OCI-LY3 (cell line): Measurements from ENCODE around the gene GAS7.
A peak's percentile ranks its signal among the peaks of the same experiment; 100 is the strongest.

Source experiments
- H2AFZ ChIP-seq: fragments of 200-600, 300-600 bp; shearing (Covaris generic); 2 replicates; pipeline ENCODE4 v1.6.0; 2014; ENCODE audit warnings: antibody characterized with exemption, low read depth, low read length
- H3K27ac ChIP-seq: fragments of 200-600, 300-600 bp; sonication (generic); 2 replicates; pipeline ENCODE4 v1.5.1; 2014; ENCODE audit warnings: mild to moderate bottlenecking, low read length, moderate library complexity, mixed read lengths
- H3K27me3 ChIP-seq: fragments of 200-600, 300-600 bp; sonication (generic); 2 replicates; pipeline ENCODE4 v1.6.1; 2014; ENCODE audit warnings: low read depth, low read length, mixed read lengths
- H3K36me3 ChIP-seq: fragments of 200-600, 300-600 bp; sonication (generic); replicated peaks from 2 replicates; pipeline ENCODE3; 2014; ENCODE audit warnings: low read depth, low read length, mixed read lengths
- H3K4me1 ChIP-seq: fragments of 300-600, 200-600 bp; sonication (generic); 2 replicates; pipeline ENCODE4 v1.6.1; 2014; ENCODE audit warnings: low read length, mixed read lengths
- H3K4me2 ChIP-seq: fragments of 200-600, 300-600 bp; sonication (generic); 2 replicates; pipeline ENCODE4 v1.6.1; 2014; ENCODE audit warnings: low read length, mixed read lengths
- H3K4me3 ChIP-seq: fragments of 300-600, 200-600 bp; sonication (generic); 2 replicates; pipeline ENCODE4 v1.5.1; 2014; ENCODE audit warnings: antibody characterized with exemption, mild to moderate bottlenecking, low read length, moderate library complexity
- H3K79me2 ChIP-seq: fragments of 300-600, 200-600 bp; shearing (Covaris generic); 2 replicates; pipeline ENCODE4 v1.6.1; 2014; ENCODE audit warnings: mild to moderate bottlenecking, low read length, mixed read lengths
- H3K9ac ChIP-seq: fragments of 300-600, 200-600 bp; shearing (Covaris generic); 2 replicates; pipeline ENCODE4 v1.6.0; 2014; ENCODE audit warnings: mild to moderate bottlenecking, low read length, moderate library complexity
- H3K9me3 ChIP-seq: fragments of 200-600, 300-600 bp; shearing (Covaris generic); 2 replicates; pipeline ENCODE4 v1.6.1; 2014; ENCODE audit warnings: low read length, mixed read lengths; ENCODE audit not compliant: insufficient read depth
- H4K20me1 ChIP-seq: fragments of 200-600, 300-600 bp; sonication (generic); 2 replicates; pipeline ENCODE4 v1.6.1; 2016; ENCODE audit warnings: low read length, mixed read lengths; ENCODE audit not compliant: insufficient read depth
- CTCF ChIP-seq: fragments of 200-600, 300-600 bp; sonication (generic); IDR thresholded peaks from 2 replicates; pipeline ENCODE4 v1.5.1; 2014; ENCODE audit warnings: antibody characterized with exemption, low read length, low read depth
- EZH2phosphoT487 ChIP-seq: fragments of 200-600 bp; shearing (Covaris generic); IDR thresholded peaks from 2 replicates; pipeline ENCODE4 v1.6.1; 2018; ENCODE audit warnings: antibody characterized with exemption, mixed run types, low read depth

The GAS7 gene

GRCh38 chr17:10069301-10069700, 129.1 kb downstream of the GAS7 start:
- Histone ChIP-seq H3K9ac (no peak overlapping the region), H3K36me3 (no peaks in the 10 kb centered on the region), H3K27me3 (peaks cover 2% of the 10 kb centered on the region; the same call in 1 of the 2 replicates), H3K4me3 (no peak overlapping the region), H3K4me1 (no peaks in the 10 kb centered on the region), H4K20me1 (no peaks in the 10 kb centered on the region), H3K27ac (no peak overlapping the region), H3K4me2 (no peak overlapping the region), H3K79me2 (no peaks in the 10 kb centered on the region), H2AFZ (no peak overlapping the region), H3K9me3 (no peaks in the 10 kb centered on the region)
- TF ChIP-seq EZH2phosphoT487 = no peak
- no peak for TF ChIP-seq CTCF

GRCh38 chr17:10067446-10068143, 130.8 kb downstream of the GAS7 start:
- no peak overlapping the region for H3K9ac ChIP-seq
- H3K27me3 ChIP-seq = peaks cover 5% of the 10 kb centered on the region; the same call in 1 of the 2 replicates
- H3K9me3 ChIP-seq = no peaks in the 10 kb centered on the region
- H3K36me3 ChIP-seq = no peaks in the 10 kb centered on the region
- TF ChIP-seq EZH2phosphoT487 = no peak
- no peak for TF ChIP-seq CTCF
- H3K79me2 ChIP-seq = no peaks in the 10 kb centered on the region
- no peaks in the 10 kb centered on the region for H4K20me1 ChIP-seq
- peaks cover 13% of the 10 kb centered on the region for H3K4me1 ChIP-seq
- no peak overlapping the region for H3K4me2 ChIP-seq
- H3K27ac ChIP-seq = no peak overlapping the region
- no peak overlapping the region for H2AFZ ChIP-seq
- H3K4me3 ChIP-seq = no peak overlapping the region

GRCh38 chr17:10064536-10064935, 133.9 kb downstream of the GAS7 start:
- Histone ChIP-seq H3K4me3 (no peak overlapping the region), H2AFZ (no peak overlapping the region), H3K27me3 (peaks cover 5% of the 10 kb centered on the region; the same call in 1 of the 2 replicates), H3K27ac (no peak overlapping the region), H3K9me3 (no peaks in the 10 kb centered on the region), H3K79me2 (no peaks in the 10 kb centered on the region), H3K4me1 (peaks cover 15% of the 10 kb centered on the region), H3K36me3 (no peaks in the 10 kb centered on the region), H3K4me2 (no peak overlapping the region), H3K9ac (no peak overlapping the region), H4K20me1 (no peaks in the 10 kb centered on the region)
- TF ChIP-seq EZH2phosphoT487 = no peak

- Histone ChIP-seq H4K20me1 (no peaks in the 10 kb centered on the region), H3K9me3 (no peaks in the 10 kb centered on the region), H3K4me2 (0 out of 2 replicates have a peak overlapping the region, but pooled peaks have one; percentile 56), H3K4me3 (no peak overlapping the region), H3K9ac (no peak overlapping the region), H2AFZ (no peak overlapping the region), H3K79me2 (no peaks in the 10 kb centered on the region), H3K4me1 (peaks cover 15% of the 10 kb centered on the region), H3K27me3 (peaks cover 5% of the 10 kb centered on the region), H3K27ac (no peak overlapping the region), H3K36me3 (no peaks in the 10 kb centered on the region)
- TF ChIP-seq EZH2phosphoT487 (no peak), CTCF (no peak)
Measured at GRCh38 chr17:10063730-10064241, 134.6 kb downstream of the GAS7 start.
